ES-I3 (cell line): ENCODE data around the gene MCC.

Experiments
- H3K36me3 ChIP-seq: 2 replicates; pipeline ENCODE4 v1.6.1; 2013; ENCODE audit warnings: mild to moderate bottlenecking, low read length, control low read depth, moderate library complexity; ENCODE audit not compliant: insufficient read depth
- H3K4me1 ChIP-seq: 2 replicates; pipeline ENCODE4 v1.6.1; 2013; ENCODE audit warnings: mild to moderate bottlenecking, control low read depth, low read length; ENCODE audit not compliant: insufficient read depth
- H3K9ac ChIP-seq: 2 replicates; pipeline ENCODE4 v1.6.1; 2013; ENCODE audit warnings: low read depth, mild to moderate bottlenecking, low read length, moderate library complexity
- H3K9me3 ChIP-seq: 2 replicates; pipeline ENCODE4 v1.6.1; 2013; ENCODE audit warnings: mild to moderate bottlenecking, low read length, moderate library complexity; ENCODE audit not compliant: control insufficient read depth, insufficient read depth

Gene MCC

DNA sequence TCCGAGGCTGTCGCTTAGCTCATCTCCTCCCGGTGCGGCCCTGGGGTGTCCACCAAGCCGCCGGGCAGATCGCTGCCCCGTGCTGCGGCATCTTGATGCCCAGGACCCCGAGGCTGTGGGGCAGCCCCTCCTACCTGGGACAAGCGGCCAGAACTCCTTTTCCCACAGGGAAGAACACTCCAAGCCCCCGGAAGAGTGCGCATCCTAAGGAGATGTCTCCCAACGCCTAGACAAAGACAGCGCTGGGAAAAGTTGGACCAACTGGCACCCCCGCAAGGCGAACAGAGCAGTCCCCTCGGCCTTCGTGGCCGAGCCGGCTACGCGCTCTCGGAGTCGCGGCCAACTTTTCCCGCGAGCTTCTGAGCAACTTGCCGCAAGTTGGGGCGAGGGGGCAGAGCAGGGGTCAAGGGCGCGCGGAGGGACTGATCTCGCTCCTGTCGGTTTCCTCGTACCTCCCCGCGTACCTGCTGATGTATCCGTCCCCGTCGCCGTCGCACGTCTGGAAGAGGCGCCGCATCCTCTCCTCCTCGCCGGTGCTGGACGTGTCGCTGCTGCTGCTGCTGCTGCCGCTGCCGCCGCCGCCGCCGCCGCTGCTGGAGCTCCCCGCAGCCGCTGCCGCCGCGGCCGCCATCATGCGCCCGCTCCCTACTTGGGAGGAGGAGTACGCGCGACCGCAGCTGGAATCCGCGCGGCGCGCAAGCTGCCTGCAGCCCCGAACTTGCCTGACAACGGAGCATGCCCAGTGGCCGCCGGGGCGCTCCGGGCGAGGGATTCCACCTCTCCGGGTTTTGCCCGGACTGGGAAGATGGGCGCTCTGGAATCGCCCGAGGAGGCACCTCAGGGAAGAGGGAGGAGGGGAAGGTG is at the start of gene MCC:
Gene MCC (minus strand): TSS at position 673 of the 864 bp plus-strand sequence.
- Histone ChIP-seq H3K4me1 (no peaks in the 10 kb centered on the region), H3K9me3 (peaks cover 14% of the 10 kb centered on the region), H3K36me3 (no peaks in the 10 kb centered on the region), H3K9ac (peak within 1 kb of the TSS; percentile 96)

DNA sequence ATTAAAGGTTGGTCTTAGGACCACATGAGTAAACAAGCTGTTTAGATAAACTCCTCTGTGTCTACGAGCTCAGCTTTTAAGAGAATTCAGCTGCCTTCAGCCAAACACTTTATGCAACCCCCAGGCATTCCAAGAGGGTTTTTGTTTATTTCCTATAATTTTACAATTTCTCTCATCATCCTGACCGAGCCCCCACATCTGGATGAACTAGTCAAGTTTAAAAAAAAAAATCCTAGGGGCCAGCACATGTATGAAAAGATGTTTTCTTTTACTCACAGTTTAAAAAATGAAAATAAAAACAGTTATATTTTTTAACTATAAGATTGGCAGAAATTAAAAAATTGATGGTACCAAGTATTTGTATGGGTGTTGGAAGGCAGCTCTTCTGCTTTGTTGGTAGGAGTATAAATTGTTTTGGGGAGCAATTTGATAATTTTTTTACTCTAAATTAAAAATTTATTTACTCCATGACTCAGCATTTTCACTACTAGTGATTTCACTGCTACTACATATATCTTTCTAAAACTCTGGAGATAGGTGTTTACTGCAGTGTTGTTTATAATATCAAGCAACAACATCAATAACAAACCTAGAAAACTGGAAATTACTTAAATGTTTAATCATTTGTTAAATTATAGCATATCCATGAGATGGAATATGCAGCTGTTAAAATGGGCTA is 43.4 kb upstream of the MCC start:
- no peak overlapping the region for H3K9ac ChIP-seq
- H3K9me3 ChIP-seq: peaks cover 13% of the 10 kb centered on the region; the same call in 1 of the 2 replicates
- H3K4me1 ChIP-seq: no peaks in the 10 kb centered on the region
- H3K36me3 ChIP-seq: no peaks in the 10 kb centered on the region

DNA sequence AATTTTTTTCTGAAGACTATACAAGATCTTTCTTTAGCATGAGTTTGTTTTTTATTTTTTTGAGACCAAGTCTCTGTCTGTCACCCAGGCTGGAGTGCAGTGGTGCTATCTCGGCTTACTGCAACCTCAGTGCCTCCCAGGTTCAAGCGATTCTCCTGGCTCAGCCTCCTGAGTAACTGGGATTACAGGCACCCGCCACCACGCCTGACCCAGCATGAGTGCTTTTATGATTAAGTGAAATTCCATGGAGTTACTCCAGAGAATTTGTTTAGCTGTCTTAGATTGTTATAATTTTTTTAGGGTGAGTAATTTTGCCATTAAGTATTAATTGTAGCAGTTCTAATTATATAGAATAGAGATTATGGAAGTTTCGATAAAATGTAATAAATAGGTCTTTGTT is 39.5 kb upstream of the MCC start:
- Histone ChIP-seq H3K9ac (no peak overlapping the region), H3K9me3 (peaks cover 13% of the 10 kb centered on the region; the same call in 1 of the 2 replicates), H3K36me3 (no peaks in the 10 kb centered on the region), H3K4me1 (peaks cover 3% of the 10 kb centered on the region; the same call in 1 of the 2 replicates)

DNA sequence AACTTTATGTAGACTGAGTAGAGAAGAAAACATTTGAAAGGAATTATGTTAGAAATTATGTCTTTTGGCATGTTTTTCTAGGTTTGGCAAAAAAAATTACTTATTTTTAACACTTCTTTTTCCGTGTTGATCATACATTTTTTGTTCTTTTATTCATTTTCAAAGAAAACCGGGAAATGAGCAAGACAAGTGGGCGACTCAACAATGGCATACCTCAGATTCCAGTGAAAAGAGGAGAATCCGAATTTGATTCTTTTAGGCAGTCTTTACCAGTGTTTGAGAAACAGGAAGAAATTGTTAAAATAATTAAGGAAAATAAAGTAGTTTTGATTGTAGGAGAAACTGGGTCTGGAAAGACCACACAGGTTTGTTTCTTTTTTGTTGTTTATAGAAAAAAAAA is 38.2 kb upstream of the MCC start:
- Histone ChIP-seq H3K4me1 (peaks cover 3% of the 10 kb centered on the region; the same call in 1 of the 2 replicates), H3K9me3 (peaks cover 11% of the 10 kb centered on the region; the same call in 1 of the 2 replicates), H3K9ac (no peak overlapping the region), H3K36me3 (no peaks in the 10 kb centered on the region)

DNA sequence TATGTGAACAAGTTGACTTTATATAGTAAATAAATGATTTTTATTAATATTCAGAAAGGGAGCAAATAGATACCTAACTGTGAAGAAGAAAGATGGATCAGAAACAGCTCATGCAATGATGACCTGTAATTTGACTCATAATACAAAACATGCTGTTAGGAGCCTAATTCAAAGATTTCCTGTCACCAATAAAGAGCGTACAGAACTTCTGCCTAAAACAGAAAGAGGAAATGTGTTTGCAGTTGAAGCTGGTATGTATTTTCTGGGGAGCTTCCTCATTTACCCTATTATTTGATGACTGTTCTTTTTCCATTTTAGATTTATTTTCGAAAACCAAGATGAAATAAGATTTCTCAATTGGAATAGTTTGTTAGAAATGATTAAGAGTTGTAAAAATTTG is 36.7 kb upstream of the MCC start:
- no peak overlapping the region for H3K9ac ChIP-seq
- peaks cover 3% of the 10 kb centered on the region; the same call in 1 of the 2 replicates for H3K4me1 ChIP-seq
- no peaks in the 10 kb centered on the region for H3K36me3 ChIP-seq
- peaks cover 2% of the 10 kb centered on the region; the same call in 1 of the 2 replicates for H3K9me3 ChIP-seq

DNA sequence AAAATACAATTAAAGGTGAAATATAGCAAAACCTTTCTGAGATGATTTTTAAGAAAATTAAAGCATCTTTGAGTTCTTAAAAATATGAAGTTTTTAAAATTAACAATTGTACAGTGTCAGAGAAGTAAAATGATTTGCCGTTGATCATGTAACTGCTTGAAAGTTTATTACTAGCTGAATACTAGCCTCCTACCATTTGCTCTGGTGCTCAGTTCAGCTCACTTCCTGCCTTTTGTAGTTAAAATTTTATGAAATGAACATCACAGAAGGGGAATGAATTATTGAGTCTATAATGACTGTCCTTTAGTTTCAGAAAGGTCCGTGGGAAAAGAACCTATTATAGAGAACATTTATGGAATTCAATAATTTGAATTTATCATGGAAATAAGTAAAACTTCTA is 34.9 kb upstream of the MCC start:
- Histone ChIP-seq H3K4me1 (peaks cover 3% of the 10 kb centered on the region; the same call in 1 of the 2 replicates), H3K9me3 (no peaks in the 10 kb centered on the region), H3K36me3 (no peaks in the 10 kb centered on the region), H3K9ac (no peak overlapping the region)

DNA sequence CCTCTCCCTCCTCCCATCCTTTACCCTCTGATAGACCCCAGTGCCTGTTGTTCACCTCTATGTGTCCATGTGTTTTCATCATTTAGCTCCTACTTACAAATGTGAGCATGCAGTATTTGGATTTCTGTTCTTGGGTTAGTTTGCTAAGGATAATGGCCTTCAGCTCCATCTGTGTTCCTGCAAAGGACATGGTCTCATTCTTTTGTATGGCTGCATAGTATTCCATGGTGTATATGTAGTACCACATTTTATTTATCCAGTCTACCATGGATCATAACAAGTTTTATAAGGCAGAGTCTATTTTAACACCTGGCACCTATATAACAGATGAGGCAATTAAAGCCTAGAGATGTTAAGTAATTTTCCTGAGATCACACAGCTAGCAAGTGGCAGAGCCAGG is 32.6 kb upstream of the MCC start:
- no peaks in the 10 kb centered on the region for H3K36me3 ChIP-seq
- H3K4me1 ChIP-seq: no peaks in the 10 kb centered on the region; the same call in 1 of the 2 replicates
- H3K9me3 ChIP-seq: no peaks in the 10 kb centered on the region
- H3K9ac ChIP-seq: no peak overlapping the region

DNA sequence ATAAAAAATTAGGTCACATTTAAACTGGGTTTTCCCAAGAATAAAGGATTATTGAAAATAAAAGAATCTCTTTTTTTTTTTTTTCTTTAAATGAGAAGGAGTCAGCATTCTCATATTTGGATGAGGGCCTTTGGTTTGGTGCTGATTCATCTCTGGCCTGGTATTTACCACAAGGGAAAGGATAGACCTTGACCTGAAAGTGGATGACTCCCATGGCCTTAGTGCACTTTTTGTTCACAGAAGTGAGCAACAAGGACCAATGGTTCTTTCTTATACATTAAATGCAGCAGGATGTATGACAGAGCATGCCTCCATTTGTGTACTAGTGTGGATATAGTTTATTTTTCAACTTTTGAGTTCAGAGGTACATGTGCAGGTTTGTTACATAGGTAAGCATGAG is 32.2 kb upstream of the MCC start:
- no peaks in the 10 kb centered on the region; the same call in 1 of the 2 replicates for H3K4me1 ChIP-seq
- no peaks in the 10 kb centered on the region for H3K36me3 ChIP-seq
- no peak overlapping the region for H3K9ac ChIP-seq
- H3K9me3 ChIP-seq: no peaks in the 10 kb centered on the region

DNA sequence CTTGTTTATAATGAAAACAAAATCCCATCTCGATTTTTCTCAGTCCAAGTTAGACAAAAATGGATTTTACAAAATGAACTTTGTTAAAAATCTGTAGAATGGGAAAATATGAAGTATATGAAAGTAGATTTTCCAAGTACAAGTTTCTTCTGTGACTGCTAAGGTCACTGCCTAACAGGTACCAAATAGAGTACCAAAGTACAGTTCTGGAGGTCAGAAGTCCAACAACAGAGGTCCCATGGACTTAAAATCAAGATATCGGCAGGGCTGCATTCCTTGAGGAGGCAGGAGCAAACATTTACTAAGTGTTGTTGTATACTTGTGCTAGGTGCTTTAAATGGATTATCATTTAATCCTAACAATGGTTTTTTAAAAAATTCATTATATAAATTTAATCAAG is 31.2 kb upstream of the MCC start:
- Histone ChIP-seq H3K36me3 (no peaks in the 10 kb centered on the region), H3K4me1 (no peaks in the 10 kb centered on the region), H3K9me3 (no peaks in the 10 kb centered on the region; the same call in 1 of the 2 replicates)

DNA sequence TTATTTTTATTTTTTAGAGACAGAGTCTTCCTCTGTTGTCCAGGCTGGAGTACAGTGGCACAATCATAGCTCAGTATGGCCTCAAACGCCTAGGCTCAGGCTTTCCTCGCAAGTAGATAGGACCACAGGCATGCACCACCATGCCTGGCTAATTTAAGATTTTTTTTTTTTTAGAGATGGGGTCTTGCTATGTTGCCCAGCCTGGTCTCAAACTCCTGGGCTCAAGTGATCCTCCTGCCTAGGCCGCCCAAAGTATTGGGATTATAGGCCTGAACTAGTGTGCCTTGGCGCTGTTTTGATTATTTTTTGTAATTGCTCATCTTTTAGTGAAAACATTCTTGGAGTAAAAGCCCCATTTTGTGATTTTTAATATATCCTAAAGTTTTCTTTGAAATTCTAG is 30.6 kb upstream of the MCC start:
- Histone ChIP-seq H3K4me1 (no peaks in the 10 kb centered on the region), H3K9me3 (no peaks in the 10 kb centered on the region; the same call in 1 of the 2 replicates), H3K36me3 (no peaks in the 10 kb centered on the region), H3K9ac (no peak overlapping the region)

More for the DNA sequence above, 31.2 kb upstream of the MCC start:
- no peak overlapping the region for H3K9ac ChIP-seq

DNA sequence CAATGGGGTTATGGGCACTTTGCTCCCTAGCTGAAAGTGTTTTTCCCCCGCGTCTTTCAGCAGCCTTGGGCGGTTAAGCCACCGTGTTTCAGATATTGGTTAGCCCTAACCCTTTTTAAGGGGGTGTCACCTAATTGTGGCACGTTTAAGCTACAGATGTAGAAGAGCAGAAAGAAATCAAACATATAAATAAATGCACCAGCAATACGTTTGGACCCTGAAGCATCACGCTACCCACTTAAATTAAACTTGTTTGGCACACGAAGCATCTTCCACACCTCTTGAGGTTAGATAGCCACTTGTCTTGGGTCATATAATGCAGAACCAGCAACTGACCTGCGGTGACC is 26.0 kb upstream of the MCC start:
- Histone ChIP-seq H3K9me3 (no peaks in the 10 kb centered on the region; the same call in 1 of the 2 replicates), H3K9ac (peak overlapping the region; percentile 93; the same call in 1 of the 2 replicates), H3K36me3 (no peaks in the 10 kb centered on the region), H3K4me1 (no peaks in the 10 kb centered on the region)

DNA sequence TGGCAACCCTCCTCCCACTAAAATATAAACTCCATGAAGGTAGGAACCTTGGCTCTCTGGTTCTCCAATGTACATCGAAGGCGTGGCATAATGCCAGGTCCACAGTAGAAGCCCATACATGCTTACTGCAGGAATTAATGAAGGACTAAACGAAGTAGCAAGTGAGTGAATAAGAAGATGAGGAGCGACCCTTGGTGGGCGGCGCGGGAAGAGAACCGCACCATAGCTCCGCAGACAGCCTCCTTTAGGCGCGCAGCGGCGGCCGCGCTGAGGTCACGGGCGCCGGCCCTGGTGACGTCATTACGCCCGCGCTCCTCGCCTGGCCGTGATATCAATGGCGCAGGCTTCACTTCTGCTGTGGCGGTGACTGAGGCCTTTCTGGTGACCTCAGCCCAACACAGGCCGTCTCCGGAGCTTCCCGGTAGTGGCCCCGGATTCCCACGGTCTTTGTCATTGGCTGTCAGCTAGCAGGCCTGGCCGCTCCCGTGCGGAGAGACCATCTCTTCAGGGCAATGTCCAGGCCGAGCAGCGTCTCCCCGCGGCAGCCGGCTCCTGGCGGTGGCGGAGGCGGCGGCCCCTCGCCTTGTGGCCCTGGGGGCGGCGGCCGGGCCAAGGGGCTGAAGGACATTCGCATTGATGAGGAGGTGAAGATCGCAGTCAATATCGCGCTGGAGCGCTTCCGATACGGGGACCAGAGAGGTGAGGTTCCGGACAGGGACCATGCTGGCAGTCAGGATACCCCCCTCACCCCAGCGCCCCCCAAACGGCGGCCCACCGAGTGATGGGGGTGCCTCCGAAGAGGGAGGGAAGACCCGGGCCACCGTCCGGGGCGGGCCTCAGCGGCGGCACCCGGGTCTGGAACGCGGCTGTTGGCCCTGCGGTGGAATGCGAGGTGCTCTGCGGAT is 25.4 kb upstream of the MCC start, which contains the start of gene YTHDC2:
Gene YTHDC2 (plus strand): TSS at position 311 of the 905 bp plus-strand sequence. CDS start 202 bp downstream, at position 513.
- peak within 1 kb of the TSS; percentile 93 for H3K9ac ChIP-seq
- H3K4me1 ChIP-seq: no peaks in the 10 kb centered on the region
- H3K9me3 ChIP-seq: no peaks in the 10 kb centered on the region; the same call in 1 of the 2 replicates
- H3K36me3 ChIP-seq: no peaks in the 10 kb centered on the region

DNA sequence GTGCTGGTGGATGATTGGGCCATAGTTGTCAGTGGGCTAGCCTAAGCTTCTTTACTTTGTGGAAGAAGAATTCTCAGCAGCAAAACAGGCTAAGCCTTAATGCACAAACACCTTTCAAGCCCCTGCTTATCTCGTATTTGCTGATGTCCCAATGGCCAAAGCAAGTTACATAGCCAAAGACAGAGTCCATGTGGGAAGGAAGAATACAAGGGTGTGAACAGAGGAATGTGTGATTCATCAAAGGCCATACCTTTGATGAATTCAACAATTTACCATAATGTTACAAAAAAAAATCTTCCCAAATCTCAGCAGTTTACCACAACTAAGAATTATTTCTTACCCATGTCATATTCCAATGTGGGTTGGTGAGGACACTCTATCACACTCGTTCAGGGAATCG is 24.1 kb upstream of the MCC start:
- no peaks in the 10 kb centered on the region; the same call in 1 of the 2 replicates for H3K9me3 ChIP-seq

More for the DNA sequence above, 24.1 kb upstream of the MCC start:
- Histone ChIP-seq H3K4me1 (no peaks in the 10 kb centered on the region), H3K36me3 (no peaks in the 10 kb centered on the region), H3K9ac (no peak overlapping the region)
